Cerebellar cortex (tissue), 1 donor: ENCODE results near the gene LYRM1.
A peak's percentile ranks its signal among the peaks of the same experiment; 100 is the strongest.

Experiments used
- DNase-seq: peaks from one replicate; pipeline ENCODE4 v3.0.0-alpha.2; 2015; ENCODE audit warnings: low spot score

The LYRM1 gene

GRCh38 chr16:20902426-20902825 is 1.9 kb downstream of the LYRM1 start:
- DNase-seq = no peak

DNA sequence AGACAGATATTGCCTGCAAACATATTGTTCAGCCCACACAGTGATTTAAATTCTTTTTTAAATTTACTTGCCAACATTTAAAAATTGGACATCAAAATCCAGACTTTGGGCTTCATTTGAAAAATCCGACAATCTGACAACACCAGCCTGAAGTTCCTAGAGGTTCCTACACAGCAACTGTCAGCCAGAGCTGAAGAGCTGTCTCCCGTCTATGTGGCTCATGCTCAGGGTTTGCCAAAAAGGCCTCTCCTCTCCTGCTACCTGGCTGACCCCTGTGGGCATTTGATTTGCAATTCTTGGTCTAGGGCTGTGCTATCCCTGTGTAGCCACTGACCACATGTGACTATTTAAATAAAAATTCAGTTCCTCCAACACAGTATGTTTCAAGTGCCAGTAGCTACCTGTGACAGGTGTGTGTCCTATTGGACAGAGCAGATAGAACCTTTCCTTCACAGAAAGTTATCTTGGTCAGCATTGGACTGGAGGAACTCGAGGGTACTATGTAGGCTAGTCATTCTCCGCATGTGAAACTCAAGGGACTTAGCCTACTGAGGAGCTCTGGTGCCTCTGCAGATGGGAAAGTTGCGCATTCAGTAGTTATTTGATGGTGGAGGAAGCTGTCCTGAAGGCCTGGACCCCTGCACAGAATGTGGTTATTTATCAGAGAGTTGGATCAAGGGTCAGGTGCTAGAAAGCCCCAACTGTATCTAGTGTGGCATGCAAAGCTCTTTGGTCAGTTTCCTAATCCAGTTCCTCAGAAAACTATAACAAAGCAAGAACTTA is 2.7 kb downstream of the LYRM1 start:
- DNase-seq = no peak

- no peak for DNase-seq
Measured at GRCh38 chr16:20903899-20904506, 3.4 kb downstream of the LYRM1 start.

DNA sequence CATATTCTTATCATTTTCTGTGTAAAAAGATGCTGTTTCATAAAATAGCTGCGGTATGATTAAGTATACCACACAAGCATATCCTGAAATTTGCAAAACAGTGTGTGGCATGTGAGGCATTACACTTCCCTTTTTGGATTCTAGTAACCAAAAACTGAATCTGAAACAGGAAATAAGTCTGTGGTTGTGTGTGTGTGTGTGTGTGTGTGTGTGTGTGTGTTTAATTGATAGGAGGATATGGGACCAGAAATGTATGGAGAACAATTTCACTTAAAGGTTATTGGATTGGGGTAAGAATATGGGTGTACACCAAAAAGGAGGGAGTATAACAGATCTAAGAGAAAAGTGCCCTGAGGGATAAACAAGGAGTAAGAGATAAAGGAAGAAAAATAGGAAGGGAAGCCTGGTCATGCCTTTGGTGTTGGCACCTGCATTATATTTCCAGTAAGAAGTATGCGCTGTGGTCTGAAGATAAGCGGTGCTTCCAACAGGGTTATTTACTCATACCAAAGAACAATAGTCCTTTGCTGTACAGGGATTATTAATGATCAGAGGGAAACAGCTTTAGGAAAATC is 4.0 kb downstream of the LYRM1 start:
- no peak for DNase-seq

GRCh38 chr16:20905576-20905975 is 5.0 kb downstream of the LYRM1 start:
- DNase-seq = no peak

DNA sequence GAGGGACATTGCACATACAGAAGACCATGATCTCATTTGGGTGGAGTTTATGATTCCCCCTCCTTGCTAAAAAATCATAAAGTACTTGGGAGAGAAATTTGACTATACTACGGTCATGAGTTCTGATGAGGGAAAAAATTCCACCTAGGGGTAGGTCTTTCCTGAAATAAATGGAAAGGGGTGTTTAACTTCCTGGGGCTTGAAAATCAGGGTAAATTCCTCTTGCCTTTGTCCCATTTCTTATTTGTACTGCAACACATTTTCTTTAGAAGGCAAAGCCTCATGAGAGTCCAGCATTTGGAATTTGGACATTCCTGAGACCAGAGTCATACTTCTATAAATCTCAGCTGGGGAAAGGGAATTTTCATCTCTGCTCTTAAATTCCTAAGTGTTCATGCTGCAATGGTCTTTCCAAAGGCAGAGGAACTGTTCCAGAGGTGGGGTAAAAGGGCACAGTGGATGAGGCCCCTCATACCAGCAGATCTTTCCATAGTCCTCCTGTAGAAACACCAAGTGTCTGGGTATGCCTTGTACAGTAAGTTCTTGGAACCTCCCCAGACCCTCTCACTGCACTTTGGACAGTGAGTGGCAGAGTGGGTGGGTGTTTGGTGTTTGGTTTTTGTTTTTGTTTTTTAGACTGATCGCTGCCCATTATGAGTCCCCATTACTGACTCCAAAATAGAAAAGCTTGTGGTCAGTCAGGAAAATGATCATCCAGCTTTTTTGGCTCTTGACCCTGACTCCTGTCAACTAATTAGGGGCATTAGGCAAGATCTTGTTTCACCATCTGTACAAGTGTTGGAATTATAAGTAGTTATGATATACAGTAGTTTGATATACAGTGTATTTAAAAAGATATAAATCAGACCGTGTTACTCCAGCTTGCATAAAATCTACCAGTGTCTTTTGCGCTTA is 6.0 kb downstream of the LYRM1 start:
- no peak for DNase-seq

DNA sequence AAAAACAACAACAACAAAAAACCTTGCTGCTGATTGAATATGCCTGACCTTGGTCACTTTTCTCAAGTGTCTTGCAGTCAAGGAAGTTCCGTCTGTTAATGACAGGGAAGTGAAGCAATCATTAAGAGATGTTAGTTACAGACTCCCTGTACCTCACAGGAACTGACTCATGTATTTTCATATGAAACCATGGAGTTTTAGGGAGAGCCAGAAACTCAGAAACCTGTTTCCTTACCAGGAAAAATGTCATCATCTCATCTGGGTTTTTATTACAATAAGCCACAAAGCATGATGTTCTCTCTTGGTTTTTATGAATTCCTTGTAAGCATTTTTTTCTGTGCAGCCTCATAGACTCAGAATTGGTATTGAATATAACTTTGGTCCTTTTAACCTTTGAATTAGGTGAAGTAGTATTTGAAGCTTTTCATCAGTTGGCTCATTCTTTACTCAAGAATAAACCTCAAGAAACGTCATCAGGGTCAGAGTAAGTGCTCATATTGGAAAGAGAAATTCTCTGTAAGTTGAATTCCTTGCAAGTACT is 10.3 kb downstream of the LYRM1 start:
- DNase-seq = no peak

DNA sequence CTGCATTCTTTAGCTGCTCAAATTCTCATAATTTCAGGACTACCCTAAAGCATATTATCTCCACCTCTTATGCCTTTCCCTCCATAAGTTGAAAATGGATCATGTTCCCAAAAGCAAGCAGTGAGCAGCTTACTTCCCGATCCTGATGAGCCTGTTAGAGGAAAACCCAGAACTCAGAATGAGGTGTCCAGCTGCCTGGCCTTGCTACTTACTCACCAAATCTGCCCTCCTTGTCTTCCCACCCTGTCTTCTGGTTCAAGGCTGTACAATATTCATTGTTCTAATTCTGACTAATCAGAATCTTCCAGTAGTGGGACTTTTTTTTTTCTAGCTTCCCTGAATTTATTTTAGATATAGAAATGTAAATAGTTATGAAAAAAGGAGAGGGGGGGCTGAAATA is 10.8 kb downstream of the LYRM1 start:
- DNase-seq = no peak

- DNase-seq = no peak
Measured at GRCh38 chr16:20916289-20916688, 15.7 kb downstream of the LYRM1 start.

DNA sequence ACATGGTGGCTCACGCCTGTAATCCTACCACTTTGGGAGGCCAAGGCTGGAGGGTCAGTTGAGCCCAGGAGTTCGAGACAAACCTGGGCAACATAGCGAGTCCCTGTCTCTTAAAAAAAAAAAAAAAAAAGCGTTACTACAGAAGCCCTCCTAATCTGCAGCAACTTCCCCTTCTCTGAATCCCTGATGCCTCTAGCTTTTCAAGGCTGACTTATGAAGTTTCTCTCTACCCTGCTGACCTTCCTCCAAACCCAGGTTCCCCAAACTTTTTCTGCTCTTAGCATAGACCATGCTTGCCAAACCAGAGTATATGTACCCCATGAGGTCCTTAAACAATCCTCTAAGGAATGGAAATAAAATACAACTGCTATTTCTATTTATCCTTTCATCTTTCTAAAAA is 16.4 kb downstream of the LYRM1 start:
- DNase-seq = no peak

DNA sequence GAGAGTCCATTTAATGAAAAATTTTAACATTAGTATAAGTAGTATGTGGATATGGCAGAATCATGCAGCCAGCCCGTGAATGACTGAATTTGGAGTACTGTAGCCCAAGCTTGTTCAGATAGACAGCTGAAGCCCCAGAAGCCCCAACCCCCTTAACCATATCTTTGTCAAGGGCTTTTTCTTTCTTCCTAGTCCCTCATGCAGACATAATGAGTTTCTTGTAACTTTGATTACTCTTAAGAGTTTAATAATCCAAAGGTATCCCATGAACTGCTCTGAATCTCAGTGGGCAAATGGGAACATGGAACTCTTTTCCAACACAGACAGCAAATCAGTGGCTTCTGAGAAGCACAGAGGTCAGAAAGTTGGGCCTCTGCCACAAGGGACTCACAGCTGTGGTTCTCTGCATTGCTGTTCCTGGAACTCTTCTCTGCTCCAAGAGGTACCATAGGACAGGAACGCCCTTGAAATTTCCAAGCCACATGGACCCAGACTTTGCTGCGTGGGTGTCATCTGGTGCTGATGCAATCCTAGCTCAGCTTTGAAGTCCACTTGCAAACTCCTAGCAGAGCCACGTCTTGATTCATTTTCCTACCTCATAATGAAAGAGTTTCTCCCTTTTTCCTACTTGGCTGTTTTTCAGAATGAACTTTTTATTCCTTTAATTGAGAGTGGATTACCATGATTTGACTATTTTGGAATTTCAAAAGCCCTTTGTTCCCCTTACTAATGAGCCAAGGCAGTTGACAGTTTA is 18.1 kb downstream of the LYRM1 start:
- DNase-seq = no peak

GRCh38 chr16:20920091-20920490 is 19.5 kb downstream of the LYRM1 start:
- no peak for DNase-seq

DNA sequence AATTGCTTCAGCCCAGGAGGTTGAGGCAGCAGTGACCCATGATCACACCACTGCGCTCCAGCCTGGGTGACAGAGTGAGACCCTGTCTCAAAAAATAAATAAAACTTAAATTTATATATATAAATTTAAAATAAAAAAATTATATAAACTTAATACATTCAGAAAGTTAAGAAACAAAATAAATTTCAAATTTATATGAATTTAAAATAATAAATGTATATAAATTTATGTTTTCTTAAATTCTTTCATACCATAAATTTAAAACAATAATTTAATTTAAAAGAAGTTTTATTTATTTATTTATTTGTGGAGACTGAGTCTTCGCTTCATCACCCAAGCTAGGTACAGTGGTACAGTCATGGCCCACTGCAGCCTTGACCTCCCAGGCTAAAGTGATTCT is 20.2 kb downstream of the LYRM1 start:
- DNase-seq = no peak

GRCh38 chr16:20923876-20924275 is 23.3 kb downstream of the LYRM1 start:
- no peak for DNase-seq

DNA sequence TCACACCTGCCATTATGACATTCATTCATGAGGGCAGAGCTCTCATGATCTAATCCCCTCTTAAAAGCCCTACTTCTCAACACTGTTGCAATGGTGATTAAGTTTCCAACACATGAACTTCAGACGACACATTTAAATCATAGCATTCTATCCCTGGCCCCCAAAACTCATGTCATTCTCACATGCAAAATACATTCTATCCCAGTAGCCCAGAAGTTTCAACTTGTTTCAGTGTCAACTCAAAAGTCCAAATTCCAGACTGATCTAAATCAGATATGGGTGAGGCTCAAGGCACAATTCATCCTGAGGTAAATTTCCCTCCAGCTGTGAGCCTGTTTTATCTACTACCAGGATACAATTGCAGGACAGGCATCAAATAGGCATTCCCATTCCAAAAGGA is 25.2 kb downstream of the LYRM1 start:
- DNase-seq = no peak

DNA sequence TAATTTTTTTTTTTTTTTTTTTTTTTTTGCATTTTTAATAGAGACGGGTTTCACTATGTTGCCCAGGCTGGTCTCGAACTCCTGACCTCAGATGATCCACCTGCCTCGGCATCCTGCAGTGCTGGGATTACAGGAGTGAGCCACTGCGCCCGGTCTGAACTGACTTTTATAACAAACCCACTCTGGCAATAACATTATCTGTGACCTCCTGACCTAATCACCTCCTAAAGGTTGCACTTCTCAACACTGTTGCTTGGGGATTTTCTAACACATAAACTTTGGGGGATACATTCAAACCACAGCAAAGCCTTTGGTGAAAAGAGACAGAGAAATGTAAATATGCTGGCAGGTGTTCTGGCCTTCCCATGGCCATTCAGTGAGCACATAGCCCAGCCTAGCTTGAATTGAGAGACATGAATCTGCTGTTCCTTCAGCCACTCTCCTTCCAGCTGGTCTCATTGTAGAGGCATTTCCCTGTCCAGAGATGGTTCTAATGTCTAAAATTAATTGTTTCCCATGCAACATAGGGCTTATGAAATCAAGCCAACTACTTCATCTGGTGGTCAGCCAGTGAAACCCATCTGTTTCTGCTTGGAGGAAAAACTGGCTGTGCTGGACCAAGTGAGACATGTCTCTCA is 28.3 kb downstream of the LYRM1 start:
- DNase-seq = peak; percentile 92

DNA sequence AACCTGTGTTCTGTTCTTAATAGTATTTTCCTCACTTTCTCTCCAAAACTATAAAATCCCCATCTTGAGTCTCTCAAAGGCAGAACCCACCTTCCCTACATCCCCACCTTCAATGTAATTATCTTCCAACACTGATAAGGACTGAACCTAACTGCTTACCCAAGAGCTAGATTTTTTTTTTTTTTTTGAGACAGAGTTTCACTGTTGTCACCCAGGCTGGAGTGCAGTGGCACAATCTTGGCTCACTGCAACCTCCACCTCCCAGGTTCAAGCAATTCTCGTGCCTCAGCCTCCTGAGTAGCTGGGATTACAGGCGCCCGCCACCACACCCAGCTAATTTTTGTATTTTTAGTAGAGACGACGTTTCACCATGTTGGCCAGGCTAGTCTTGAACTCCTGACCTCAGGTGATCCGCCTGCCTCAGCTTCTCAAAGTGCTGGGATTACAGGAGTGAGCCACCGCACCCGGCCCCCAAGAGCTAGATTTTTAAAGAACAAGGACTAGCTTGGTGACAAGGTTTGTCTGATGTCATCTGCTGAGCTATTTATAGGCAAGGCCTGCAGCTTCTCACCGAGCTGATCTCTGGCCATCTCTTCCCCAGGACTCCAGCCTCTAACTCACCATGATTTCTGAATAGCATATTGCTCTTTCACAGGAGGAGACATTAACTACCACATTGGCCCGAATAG is 29.2 kb downstream of the LYRM1 start:
- DNase-seq = peak; percentile 96

GRCh38 chr16:20930365-20930690 is 29.8 kb downstream of the LYRM1 start:
- DNase-seq = no peak

DNA sequence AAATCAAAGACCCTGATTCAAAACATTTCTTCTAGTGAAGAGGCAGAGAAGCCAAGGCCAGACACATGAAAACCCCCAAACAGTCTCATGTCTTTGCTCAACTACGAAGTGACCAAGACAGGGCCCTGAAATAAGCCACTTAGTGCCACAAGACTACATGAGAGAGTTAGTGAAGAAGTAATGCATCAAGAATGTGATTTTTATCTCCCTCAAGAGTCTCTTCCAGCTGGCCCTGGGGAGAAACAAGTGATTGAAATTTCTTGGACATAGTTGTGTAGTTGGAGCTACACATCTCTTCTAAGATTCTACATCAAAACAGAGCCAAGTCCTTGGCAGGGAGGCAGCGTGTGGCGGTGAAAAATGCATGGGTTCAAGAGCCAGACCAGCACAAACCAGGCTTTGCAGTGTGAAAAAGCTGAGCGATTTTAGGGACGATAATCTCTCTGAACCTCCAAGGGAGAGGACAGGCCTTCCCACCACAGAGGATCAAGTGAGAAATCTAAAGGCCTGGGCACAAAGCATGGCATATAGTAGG is 30.6 kb downstream of the LYRM1 start:
- no peak for DNase-seq

- DNase-seq = no peak
Measured at GRCh38 chr16:20933589-20933988, 33.0 kb downstream of the LYRM1 start.
